ENCODE data around the gene IL17B.
A peak's percentile ranks its signal among the peaks of the same experiment; 100 is the strongest.

Gene IL17B

DNA sequence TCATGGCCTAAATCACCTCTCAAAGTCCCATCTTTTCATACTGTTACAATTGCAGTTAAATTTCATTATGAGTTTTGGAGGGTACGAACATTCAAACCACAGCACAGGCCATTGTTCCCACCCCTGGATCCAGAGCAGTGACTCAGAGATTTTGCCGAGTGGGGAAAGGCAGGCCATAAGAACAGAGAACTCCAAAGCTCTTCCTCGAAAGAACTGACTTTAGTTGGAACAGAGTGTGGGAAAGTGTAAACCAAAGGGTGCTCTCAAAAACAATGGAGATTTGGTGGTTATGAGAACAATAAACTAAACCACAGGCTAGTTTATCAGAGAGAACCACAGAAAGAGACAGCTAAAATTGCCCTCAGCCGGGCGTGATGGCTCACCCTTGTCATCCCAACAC lies 53.2 kb downstream of the IL17B start:
- Histone ChIP-seq H4K8ac (ENCODE audit: low read depth, low read length) (no peak overlapping the region), H2BK15ac (ENCODE audit: low read length) (no peak overlapping the region), H3K79me1 (ENCODE audit: low read depth, low read length) (no peaks in the 10 kb centered on the region), H3K27me3 (ENCODE audit: control insufficient read depth in 3 of 3, insufficient read depth in 3 of 3, low read depth in 1 of 3, low read length in 3 of 3) (no peaks in the 10 kb centered on the region), H3K27ac (replicated peaks; ENCODE audit: low read length) (no peak overlapping the region), H2BK5ac (ENCODE audit: low read length) (no peak overlapping the region), H2AFZ (ENCODE audit: low read length) (peak overlapping the region; percentile 39), H3K4me2 (ENCODE audit: insufficient read depth, low read length, poor library complexity, severe bottlenecking) (no peak overlapping the region), H2BK120ac (ENCODE audit: low read depth, low read length) (no peak overlapping the region), H3K4ac (ENCODE audit: low read length) (no peak overlapping the region), H3K4me3 (ENCODE audit: low read length in 2 of 2) (no peak overlapping the region), H3K9ac (ENCODE audit: low read depth, low read length, poor library complexity) (no peak overlapping the region), H3K23ac (ENCODE audit: low read depth, low read length, poor library complexity) (no peak overlapping the region), H3K18ac (ENCODE audit: low read length) (no peak overlapping the region), H3K36me3 (replicated peaks in 1 of 2; ENCODE audit: control insufficient read depth in 2 of 2, insufficient read depth in 2 of 2, low read length in 2 of 2) (no peaks in the 10 kb centered on the region), H3K9me3 (replicated peaks in 1 of 2; ENCODE audit: control insufficient read depth in 2 of 2, insufficient read depth in 1 of 2, low read depth in 1 of 2, low read length in 2 of 2) (no peaks in the 10 kb centered on the region), H2BK12ac (ENCODE audit: low read length) (no peak overlapping the region), H2AK5ac (ENCODE audit: low read depth, low read length) (no peak overlapping the region), H4K91ac (ENCODE audit: low read depth, low read length, poor library complexity) (no peak overlapping the region), H3K4me1 (ENCODE audit: control insufficient read depth in 2 of 2, insufficient read depth in 1 of 2, low read depth in 1 of 2, low read length in 2 of 2) (peaks cover 0 to 3% of the 10 kb centered on the region in 2 donors), H3K14ac (ENCODE audit: low read length) (no peak overlapping the region)
- DNase-seq (ENCODE audit: low spot score): no peak
- no CpG with 5 or more reads among the region's 5 CpGs for WGBS, 2 donors (ENCODE audit: extremely low coverage in 2 of 2, insufficient read length in 2 of 2, insufficient replicate concordance in 1 of 2)

DNA sequence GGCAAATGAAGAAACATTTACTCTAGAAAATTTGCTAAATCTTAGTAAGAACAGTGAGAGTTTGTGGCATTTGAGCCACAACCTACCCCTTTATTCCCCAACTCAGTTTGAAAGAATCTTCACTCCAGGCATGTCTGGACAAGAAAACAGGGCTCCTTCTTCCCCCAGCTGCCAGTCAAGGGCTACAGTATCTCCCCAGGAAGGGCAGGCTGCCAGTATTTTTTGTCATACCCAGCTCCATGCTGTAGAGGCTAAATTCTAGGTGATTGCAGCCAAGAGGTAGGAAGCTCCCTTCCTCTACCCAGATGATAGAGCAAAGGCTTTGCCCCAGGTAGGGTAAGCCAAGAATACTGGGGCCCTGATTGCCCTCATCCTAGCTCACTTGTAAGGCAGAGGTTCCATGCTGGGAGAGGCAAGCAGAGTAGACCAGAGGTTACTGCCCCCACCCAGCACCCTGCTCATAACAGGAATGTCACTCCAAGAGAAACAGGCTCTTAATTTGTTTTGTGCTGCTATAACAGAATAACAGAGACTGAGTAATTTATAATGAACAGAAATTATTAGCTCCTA lies 53.8 kb downstream of the IL17B start:
- no peak overlapping the region for H4K8ac ChIP-seq (ENCODE audit: low read depth, low read length)
- peaks cover 0 to 7% of the 10 kb centered on the region in 2 donors for H3K4me1 ChIP-seq (ENCODE audit: control insufficient read depth in 2 of 2, insufficient read depth in 1 of 2, low read depth in 1 of 2, low read length in 2 of 2)
- no peak overlapping the region for H3K18ac ChIP-seq (ENCODE audit: low read length)
- H2BK12ac ChIP-seq (ENCODE audit: low read length): no peak overlapping the region
- H3K79me1 ChIP-seq (ENCODE audit: low read depth, low read length): no peaks in the 10 kb centered on the region
- H3K27ac ChIP-seq (replicated peaks; ENCODE audit: low read length): no peak overlapping the region
- no peak overlapping the region for H3K9ac ChIP-seq (ENCODE audit: low read depth, low read length, poor library complexity)
- DNase-seq (ENCODE audit: low spot score): no peak
- no peak overlapping the region for H2BK120ac ChIP-seq (ENCODE audit: low read depth, low read length)
- H3K27me3 ChIP-seq (ENCODE audit: control insufficient read depth in 3 of 3, insufficient read depth in 3 of 3, low read depth in 1 of 3, low read length in 3 of 3): no peaks in the 10 kb centered on the region
- H3K9me3 ChIP-seq (replicated peaks in 1 of 2; ENCODE audit: control insufficient read depth in 2 of 2, insufficient read depth in 1 of 2, low read depth in 1 of 2, low read length in 2 of 2): no peaks in the 10 kb centered on the region
- no peak overlapping the region for H3K14ac ChIP-seq (ENCODE audit: low read length)
- no peak overlapping the region for H2AFZ ChIP-seq (ENCODE audit: low read length)
- H2BK5ac ChIP-seq (ENCODE audit: low read length): no peak overlapping the region
- H3K4me2 ChIP-seq (ENCODE audit: insufficient read depth, low read length, poor library complexity, severe bottlenecking): no peak overlapping the region
- H2AK5ac ChIP-seq (ENCODE audit: low read depth, low read length): peak overlapping the region; percentile 5
- no peak overlapping the region for H3K4me3 ChIP-seq (ENCODE audit: low read length in 2 of 2)
- H4K91ac ChIP-seq (ENCODE audit: low read depth, low read length, poor library complexity): no peak overlapping the region
- no peak overlapping the region for H2BK15ac ChIP-seq (ENCODE audit: low read length)
- H3K4ac ChIP-seq (ENCODE audit: low read length): no peak overlapping the region
- H3K36me3 ChIP-seq (replicated peaks in 1 of 2; ENCODE audit: control insufficient read depth in 2 of 2, insufficient read depth in 2 of 2, low read length in 2 of 2): no peaks in the 10 kb centered on the region
- H3K23ac ChIP-seq (ENCODE audit: low read depth, low read length, poor library complexity): no peak overlapping the region

DNA sequence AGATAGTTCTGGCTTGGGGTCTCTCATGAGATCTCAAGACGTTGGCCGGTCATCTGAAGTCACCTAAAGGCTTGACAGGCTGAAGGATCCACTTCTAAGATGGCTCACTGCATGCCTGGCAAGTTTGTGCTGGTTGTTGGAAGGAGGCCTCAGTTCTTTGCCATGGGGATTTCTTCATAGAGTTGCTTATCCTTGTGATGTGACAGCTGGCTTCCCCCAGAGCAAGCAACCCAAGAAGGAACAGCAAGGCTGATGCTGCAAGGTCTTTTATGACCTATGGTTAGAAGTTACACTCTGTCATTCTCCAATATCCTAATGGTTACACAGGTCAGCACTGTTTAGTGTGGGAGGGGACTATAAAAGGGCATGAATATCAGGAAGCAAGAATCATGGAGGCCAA lies 54.5 kb downstream of the IL17B start:
- no peak for DNase-seq (ENCODE audit: low spot score)
- Histone ChIP-seq H3K9ac (ENCODE audit: low read depth, low read length, poor library complexity) (no peak overlapping the region), H3K4me2 (ENCODE audit: insufficient read depth, low read length, poor library complexity, severe bottlenecking) (no peak overlapping the region), H2BK5ac (ENCODE audit: low read length) (no peak overlapping the region), H2BK12ac (ENCODE audit: low read length) (no peak overlapping the region), H4K91ac (ENCODE audit: low read depth, low read length, poor library complexity) (no peak overlapping the region), H2AK5ac (ENCODE audit: low read depth, low read length) (no peak overlapping the region), H2AFZ (ENCODE audit: low read length) (no peak overlapping the region), H2BK120ac (ENCODE audit: low read depth, low read length) (no peak overlapping the region), H3K23ac (ENCODE audit: low read depth, low read length, poor library complexity) (no peak overlapping the region), H3K27me3 (ENCODE audit: control insufficient read depth in 3 of 3, insufficient read depth in 3 of 3, low read depth in 1 of 3, low read length in 3 of 3) (no peaks in the 10 kb centered on the region), H4K8ac (ENCODE audit: low read depth, low read length) (no peak overlapping the region), H3K36me3 (replicated peaks in 1 of 2; ENCODE audit: control insufficient read depth in 2 of 2, insufficient read depth in 2 of 2, low read length in 2 of 2) (no peaks in the 10 kb centered on the region), H3K4me1 (ENCODE audit: control insufficient read depth in 2 of 2, insufficient read depth in 1 of 2, low read depth in 1 of 2, low read length in 2 of 2) (peaks cover 0 to 7% of the 10 kb centered on the region in 2 donors), H3K14ac (ENCODE audit: low read length) (no peak overlapping the region), H3K9me3 (replicated peaks in 1 of 2; ENCODE audit: control insufficient read depth in 2 of 2, insufficient read depth in 1 of 2, low read depth in 1 of 2, low read length in 2 of 2) (no peaks in the 10 kb centered on the region), H3K79me1 (ENCODE audit: low read depth, low read length) (no peaks in the 10 kb centered on the region), H3K27ac (replicated peaks; ENCODE audit: low read length) (no peak overlapping the region), H3K18ac (ENCODE audit: low read length) (no peak overlapping the region), H2BK15ac (ENCODE audit: low read length) (no peak overlapping the region), H3K4me3 (ENCODE audit: low read length in 2 of 2) (no peak overlapping the region), H3K4ac (ENCODE audit: low read length) (no peak overlapping the region)
- no CpG with 5 or more reads among the region's 2 CpGs for WGBS, 2 donors (ENCODE audit: extremely low coverage in 2 of 2, insufficient read length in 2 of 2, insufficient replicate concordance in 1 of 2)
